HG02623 (cell line): ENCODE data around the gene TMEM59.
"Not testable (repeated sequence)": the region's sequence is repeated elsewhere in the genome, so short reads cannot be mapped to it uniquely, and the experiment has no call there.

Source experiments
- ATAC-seq: cut with Tn5 transposase; IDR thresholded peaks from one replicate; pipeline ENCODE4 v1.9.1; 2021; ENCODE audit warnings: moderate library complexity; ENCODE audit not compliant: unreplicated experiment

The TMEM59 gene

DNA sequence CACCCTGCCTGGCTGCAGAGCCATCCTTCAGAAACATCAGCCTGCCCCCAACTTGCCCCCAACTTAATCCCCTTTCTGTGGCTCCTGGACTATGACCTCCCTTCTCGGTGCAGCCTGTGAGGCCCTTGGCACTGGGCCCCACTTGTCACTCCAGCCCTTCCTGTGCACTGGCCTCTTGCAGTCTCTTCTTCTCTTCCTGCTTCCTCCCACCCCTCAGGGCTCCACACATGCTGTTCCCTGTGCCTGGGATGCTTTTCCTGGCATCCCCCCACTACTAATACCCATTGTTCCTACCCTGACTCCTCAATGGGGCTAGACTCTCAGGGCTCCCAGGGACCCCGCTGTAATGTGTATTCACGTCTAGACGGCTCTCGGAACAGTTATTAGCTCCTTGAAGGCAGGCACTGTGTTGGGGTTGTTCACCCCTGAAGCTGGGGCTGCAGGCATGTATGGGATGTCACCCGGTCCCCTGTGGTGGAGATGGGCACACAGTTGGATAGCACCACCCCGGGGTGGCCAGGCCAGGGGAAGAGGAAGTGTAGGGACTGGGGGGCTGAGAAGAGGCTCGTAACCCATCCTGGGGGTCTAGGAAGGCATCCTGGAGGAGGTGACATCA lies 39.5 kb downstream of the TMEM59 start:
- ATAC-seq, result no peak

DNA sequence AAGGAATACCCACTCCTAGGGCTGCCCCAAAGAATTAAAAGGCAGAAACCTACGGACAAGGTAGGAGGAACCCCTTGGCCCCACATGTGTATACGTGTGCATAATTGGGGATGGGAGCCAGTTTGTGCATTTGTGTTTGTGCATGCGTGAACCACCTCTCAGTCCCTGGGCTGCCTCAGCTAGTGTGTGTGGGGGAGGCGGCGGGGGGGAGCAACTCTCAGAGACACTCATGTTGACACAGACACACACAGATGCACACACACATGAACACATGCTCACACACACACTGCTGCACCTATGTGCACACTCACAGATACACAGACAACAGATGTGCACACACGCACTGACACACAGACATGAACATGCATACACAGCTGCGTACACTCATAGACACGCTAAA lies 40.1 kb downstream of the TMEM59 start:
- ATAC-seq, result no peak

DNA sequence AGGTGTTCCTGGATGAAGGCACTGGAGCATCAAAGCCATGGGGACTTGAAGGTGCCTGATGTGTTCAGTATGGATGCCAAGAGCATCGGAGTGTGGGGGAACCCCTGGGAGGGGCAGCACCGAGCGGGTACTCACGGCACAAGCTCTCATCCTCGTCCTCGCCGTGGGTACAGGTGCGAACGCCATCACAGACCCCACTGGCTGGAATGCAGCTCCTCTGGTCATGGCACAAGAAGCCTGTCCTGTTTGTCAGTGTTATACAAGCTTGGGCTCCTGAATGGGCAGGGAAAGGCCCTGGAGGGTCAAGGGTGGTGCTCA lies 41.0 kb downstream of the TMEM59 start:
- no peak for ATAC-seq

DNA sequence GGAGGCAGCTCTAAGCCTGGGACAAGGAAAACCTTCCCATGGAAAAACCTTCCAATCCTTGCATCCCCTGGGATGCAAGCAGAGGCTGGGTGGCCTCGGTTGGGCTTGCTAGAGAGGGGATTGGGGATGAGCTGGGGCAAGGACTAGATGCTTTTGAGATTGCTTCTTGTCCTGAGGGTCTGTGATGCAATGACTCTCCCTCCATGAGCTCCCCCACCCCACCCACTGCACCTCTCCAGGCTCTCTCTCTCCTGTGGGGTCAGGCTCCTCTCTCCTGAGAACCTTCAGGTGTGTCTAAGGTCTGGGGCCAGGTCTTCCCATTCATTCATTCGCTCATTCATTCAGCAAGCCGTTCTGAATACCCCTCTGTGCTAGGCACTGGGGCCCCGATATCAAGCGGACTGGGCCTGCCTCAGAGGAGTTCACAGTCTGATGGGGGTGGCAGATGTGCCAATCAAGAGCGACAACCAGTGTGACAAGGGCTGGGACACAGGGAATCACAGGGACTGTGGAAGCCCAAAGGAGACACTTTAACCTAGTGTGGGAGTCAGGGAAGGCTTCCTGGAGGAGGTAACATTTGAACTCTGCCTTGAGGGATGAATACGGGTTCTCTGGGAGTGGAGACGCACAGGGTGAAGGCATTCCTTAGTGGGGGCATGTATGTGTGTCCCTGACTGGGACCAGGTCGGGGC lies 41.5 kb downstream of the TMEM59 start:
- no peak for ATAC-seq

DNA sequence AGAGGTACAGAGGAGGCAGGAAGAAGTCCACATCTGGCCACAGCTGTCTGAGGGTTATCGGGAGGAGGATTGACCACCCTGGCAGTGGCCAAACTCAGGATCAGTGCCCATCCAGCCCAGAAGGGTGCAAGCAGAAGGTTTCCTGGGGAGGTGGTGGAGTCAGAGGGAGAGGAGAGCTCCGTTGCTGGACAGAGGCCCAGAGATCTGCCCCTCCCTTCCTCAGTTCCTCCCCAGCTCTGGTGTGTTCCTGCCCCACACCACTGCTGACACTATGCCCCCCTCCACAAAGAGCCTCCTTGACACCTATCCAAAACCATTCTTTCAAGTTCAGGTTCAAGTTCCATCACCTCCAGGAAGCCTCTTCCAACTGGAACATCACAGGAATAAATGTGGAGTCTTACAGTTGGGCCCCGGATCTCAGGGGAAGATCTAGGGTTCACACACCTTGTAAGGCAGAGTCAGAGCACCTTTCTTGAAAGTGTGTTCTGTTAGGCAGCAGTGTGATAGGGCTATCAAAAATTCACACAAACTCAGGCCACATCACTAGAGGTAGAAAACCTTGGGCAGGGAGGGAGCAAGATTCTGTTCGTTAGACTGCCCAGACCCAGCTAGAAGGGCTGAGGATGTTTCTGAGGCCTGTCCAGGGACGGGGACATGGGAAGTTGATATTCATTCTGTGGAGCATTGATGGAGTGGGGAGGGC lies 42.4 kb downstream of the TMEM59 start:
- ATAC-seq, result no peak

DNA sequence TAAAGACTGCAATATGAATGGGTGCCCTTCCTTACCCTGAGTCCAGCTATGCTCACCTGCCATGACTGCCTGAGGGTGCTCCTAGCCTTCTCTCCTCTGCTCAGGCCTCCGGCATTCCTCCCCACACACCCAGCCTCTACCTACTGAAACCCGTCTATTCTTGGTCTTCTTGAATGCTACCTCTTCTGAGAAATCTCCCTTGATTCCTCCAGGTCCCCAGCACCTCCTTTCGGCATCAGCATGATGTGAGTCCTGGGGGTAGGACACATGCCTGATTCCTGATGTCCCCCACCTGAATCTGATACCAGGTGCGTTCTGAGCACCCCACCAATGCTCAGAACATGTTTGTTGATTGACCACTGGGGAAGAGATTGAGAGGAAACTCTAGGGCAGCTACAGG lies 43.6 kb downstream of the TMEM59 start:
- no peak for ATAC-seq

- no peak for ATAC-seq
Measured at GRCh38 chr1:54008876-54009275, 44.1 kb downstream of the TMEM59 start.

DNA sequence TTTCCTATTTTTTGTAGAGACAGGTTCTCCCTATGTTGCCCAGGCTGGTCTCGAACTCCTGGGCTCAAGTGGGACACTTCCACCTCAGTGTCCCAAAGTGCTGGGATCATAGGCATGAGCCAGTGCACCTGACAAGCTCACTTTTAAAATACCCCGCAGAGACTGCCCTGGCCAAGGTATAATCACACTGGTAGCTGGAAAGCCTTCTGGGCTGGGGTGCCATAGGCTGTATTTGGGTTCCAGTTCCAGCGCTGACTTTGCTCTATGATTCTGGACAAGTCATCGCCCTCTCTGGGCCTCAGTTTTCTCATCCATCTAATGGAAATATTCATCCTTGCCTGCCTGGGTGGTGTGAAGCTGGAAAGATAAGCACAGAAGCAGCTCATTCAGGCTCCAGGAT lies 45.4 kb downstream of the TMEM59 start:
- no peak for ATAC-seq

DNA sequence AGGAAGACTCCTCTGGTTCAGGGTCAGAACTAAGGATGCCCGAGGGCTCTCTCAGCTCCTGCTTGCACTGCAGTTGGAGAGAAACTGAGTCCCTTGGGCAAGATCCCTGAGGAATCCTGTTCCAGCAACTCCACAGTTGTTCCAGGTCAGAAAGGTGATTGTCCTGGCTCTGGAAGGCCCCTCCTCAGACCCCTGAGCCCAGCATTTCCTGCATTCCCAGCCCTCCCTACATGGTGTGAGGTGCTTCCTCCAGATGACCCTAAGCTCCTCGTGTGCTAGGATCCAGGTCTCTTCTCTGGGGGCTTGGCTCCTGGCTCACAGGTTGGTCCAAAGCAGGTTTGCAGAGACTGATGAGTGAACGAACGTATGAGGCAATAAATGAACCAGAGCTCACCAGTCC lies 46.5 kb downstream of the TMEM59 start:
- no peak for ATAC-seq

DNA sequence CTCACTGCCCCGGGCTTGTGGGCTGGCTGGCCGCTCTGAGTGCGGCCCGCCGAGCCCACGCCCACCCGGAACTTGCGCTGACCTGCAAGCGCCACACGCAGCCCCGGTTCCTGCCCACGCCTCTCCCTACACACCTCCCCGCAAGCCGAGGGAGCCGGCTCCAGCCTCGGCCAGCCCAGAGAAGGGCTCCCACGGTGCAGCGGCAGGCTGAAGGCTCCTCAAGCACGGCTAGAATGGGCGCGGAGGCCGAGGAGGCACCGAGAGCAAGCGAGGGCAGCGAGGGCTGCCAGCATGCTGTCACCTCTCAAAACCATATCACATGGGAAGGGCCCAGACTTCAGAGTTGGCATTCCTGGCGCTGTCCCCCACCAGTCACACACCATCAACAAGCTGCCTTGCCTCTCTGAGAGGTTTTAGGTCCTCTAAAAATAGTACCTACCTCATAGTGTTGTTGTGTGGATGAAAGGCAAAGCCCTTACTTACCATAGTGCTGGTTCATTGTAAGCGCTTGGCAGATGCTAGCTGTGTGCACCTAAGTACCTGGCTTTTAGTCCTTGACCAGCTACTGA lies 48.4 kb downstream of the TMEM59 start:
- no peak for ATAC-seq

DNA sequence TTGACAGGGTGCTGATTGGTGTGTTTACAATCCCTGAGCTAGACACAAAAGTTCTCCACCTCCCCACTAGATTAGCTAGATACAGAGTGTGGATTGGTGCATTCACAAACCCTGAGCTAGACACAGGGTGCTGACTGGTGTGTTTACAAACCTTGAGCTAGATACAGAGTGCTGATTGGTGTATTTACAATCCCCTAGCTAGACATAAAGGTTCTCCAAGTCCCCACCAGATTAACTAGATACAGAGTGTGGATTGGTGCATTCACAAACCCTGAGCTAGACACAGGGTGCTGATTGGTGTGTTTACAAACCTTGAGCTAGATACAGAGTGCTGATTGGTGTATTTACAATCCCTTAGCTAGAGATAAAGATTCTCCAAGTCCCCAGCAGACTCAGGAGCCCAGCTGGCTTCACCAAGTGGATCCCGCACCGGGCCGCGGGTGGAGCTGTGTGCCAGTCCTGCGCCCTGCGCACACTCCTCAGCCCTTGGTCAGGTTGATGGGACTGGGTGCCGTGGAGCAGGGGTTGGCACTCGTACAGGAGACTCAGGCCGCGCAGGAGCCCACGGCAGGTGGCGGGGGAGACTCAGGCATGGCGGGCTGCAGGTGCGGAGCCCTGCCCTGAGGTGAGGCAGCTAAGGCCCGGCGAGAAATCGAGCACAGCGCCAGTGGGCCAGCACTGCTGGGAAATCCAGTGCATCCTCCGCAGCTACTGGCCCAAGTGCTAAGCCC lies 49.1 kb downstream of the TMEM59 start:
- not testable (repeated sequence) for ATAC-seq

DNA sequence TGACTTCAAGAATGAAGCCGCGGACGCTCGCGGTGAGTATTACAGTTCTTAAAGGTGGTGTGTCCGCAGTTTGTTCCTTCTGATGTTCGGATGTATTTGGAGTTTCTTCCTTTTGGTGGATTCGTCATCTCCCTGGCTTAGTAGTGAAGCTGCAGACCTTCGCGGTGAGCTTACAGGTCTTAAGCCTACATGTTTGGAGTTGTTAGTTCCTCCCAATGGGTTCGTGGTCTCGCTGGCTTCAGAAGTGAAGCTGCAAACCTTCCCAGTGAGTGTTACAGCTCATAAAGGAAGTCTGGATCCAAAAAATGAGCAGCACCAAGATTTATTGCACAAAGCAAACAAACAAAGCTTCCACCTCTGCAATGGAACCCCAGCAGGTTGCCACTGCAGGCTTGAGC lies 49.8 kb downstream of the TMEM59 start:
- no peak for ATAC-seq

GRCh38 chr1:54002544-54003248 lies 50.3 kb downstream of the TMEM59 start:
- no peak for ATAC-seq

DNA sequence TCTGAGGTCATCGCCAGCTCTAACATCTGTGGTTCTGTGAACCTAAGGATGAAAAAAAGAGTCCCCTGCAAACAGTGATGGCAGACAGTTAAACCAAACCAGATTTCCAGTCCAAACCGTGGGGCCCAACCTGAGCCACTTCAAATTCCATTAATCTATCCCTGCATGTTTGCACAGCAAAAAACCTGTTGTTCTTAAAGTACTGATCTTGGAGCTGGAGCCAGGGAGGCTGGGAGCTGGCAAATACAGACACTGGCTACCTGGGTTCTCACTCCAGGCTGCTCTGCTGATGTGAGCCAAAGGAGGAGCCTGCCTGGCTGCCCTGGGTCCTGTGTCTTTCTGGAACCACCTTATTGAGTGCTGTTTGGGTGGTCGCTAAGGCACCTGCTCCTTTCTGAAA lies 51.4 kb downstream of the TMEM59 start:
- ATAC-seq, result no peak

DNA sequence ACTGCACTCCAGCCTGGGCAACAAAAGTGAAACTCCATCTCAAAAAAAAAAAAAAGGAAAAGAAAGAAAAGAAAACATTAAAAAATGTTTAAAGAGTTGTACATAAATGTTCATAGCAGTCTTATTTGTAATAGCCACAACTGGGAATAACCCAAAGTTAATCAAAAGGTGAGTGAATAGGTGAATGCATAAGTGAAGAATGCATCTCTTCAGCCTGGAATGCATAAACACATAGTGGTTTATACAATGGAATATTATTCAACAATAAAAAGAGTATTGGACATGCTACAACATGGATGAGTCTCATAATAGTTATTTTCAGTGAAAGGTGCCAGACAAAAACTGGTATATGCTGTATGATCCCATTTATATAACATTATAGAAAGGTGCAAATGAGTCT lies 53.1 kb downstream of the TMEM59 start:
- ATAC-seq, result no peak

DNA sequence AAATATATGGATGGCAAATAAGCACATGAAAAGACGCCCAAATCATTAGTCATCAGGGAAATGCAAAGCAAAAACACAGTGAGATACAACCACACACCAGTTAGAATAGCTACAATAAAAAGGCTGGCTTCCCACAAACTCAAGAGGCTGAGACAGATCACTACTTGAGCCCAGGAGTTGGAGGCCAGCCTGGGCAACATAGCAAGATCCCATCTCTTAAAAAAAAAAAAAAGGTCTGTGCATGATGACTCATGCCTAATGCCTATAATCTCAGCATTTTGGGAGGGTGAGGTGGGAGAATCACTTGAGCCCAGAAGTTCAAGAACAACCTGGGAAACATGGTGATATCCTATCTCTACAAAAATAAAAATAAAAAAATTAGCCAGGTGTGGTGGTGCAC lies 54.8 kb downstream of the TMEM59 start:
- no peak for ATAC-seq

DNA sequence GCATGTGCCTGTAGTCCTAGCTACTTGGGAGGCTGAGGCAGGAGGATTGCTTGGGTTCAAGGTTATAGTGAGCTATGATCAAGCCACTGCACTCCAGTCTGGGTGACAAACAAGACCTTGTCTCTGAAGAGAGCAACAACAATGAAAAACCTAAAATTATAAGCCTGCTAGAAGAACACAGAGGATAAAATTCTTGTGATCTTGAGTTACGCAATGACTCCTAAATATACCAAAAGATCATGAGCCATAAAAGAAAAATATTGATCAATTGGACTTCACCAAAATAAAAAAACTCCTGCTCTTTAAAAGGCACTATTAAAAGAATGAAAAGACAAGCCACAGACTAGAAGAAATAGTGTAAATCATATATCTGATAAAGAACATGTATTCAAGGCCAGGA lies 57.3 kb downstream of the TMEM59 start:
- no peak for ATAC-seq

GRCh38 chr1:53994516-53994915 lies 58.5 kb downstream of the TMEM59 start:
- ATAC-seq, result not testable (repeated sequence)

GRCh38 chr1:53992085-53992874 lies 60.7 kb downstream of the TMEM59 start:
- no peak for ATAC-seq

GRCh38 chr1:53987880-53988279 lies 65.1 kb downstream of the TMEM59 start:
- no peak for ATAC-seq
